GM23338 (cell line): ENCODE measurements around the gene HSD17B1.

Source experiments
- EZH2phosphoT487 ChIP-seq: fragments of 200-600 bp; sonication (generic); IDR thresholded peaks from one replicate; pipeline ENCODE4 v1.8.1; 2018; ENCODE audit warnings: antibody characterized with exemption; ENCODE audit not compliant: unreplicated experiment
- JUNB ChIP-seq: IDR thresholded peaks from one replicate; pipeline ENCODE4 v1.6.1; 2016; ENCODE audit warnings: antibody characterized with exemption; ENCODE audit not compliant: unreplicated experiment
- ZNF114 ChIP-seq: fragments of 250-450 bp; sonication (Bioruptor Pico); IDR thresholded peaks from 2 replicates; pipeline ENCODE4 v1.5.0; 2020; ENCODE audit warnings: mild to moderate bottlenecking, moderate library complexity
- TF ChIP-seq, protein P1 (sequence below), 2 experiments: fragments of 200-600 bp in 1 of 2; sonication (generic) in 1 of 2; conservative IDR thresholded peaks; 2 replicates each; pipeline versions ENCODE4 v1.5.1 to v1.6.1; 2016 to 2017; ENCODE audit warnings: antibody characterized with exemption in 2 of 2, low read depth in 2 of 2, mild to moderate bottlenecking in 2 of 2, moderate library complexity in 1 of 2
- TF ChIP-seq, protein P2 (sequence below): IDR thresholded peaks from one replicate; pipeline ENCODE4 v1.6.1; 2018; ENCODE audit warnings: antibody characterized with exemption; ENCODE audit not compliant: unreplicated experiment

DNA sequence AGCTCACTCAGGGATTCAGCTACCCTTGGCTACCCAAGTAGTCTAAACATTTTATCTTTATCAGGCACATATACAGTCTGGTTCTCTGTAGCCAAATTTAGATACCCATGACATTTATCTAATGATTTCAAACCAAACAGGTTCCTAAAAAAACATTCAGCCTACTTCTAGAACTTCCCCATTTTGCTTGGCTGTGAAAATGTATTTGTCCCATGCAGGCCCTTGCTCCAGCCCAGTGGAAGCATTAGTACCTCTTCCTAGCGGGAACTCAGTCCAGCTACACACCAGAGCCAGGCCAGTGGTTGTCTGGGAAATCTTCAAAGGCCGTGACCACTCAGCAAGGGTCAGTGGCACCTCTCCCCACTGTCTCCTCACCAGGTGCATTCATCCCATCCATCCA lies 42.9 kb upstream of the HSD17B1 start:
- TF ChIP-seq, protein P1, sequence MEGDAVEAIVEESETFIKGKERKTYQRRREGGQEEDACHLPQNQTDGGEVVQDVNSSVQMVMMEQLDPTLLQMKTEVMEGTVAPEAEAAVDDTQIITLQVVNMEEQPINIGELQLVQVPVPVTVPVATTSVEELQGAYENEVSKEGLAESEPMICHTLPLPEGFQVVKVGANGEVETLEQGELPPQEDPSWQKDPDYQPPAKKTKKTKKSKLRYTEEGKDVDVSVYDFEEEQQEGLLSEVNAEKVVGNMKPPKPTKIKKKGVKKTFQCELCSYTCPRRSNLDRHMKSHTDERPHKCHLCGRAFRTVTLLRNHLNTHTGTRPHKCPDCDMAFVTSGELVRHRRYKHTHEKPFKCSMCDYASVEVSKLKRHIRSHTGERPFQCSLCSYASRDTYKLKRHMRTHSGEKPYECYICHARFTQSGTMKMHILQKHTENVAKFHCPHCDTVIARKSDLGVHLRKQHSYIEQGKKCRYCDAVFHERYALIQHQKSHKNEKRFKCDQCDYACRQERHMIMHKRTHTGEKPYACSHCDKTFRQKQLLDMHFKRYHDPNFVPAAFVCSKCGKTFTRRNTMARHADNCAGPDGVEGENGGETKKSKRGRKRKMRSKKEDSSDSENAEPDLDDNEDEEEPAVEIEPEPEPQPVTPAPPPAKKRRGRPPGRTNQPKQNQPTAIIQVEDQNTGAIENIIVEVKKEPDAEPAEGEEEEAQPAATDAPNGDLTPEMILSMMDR (conservative IDR thresholded peaks at IDR 0.05; ENCODE audit: low read depth in 2 of 2): no peak
- no peak for TF ChIP-seq EZH2phosphoT487
- no peak for TF ChIP-seq ZNF114 (CRISPR knock-in tag)
- TF ChIP-seq, protein P2, sequence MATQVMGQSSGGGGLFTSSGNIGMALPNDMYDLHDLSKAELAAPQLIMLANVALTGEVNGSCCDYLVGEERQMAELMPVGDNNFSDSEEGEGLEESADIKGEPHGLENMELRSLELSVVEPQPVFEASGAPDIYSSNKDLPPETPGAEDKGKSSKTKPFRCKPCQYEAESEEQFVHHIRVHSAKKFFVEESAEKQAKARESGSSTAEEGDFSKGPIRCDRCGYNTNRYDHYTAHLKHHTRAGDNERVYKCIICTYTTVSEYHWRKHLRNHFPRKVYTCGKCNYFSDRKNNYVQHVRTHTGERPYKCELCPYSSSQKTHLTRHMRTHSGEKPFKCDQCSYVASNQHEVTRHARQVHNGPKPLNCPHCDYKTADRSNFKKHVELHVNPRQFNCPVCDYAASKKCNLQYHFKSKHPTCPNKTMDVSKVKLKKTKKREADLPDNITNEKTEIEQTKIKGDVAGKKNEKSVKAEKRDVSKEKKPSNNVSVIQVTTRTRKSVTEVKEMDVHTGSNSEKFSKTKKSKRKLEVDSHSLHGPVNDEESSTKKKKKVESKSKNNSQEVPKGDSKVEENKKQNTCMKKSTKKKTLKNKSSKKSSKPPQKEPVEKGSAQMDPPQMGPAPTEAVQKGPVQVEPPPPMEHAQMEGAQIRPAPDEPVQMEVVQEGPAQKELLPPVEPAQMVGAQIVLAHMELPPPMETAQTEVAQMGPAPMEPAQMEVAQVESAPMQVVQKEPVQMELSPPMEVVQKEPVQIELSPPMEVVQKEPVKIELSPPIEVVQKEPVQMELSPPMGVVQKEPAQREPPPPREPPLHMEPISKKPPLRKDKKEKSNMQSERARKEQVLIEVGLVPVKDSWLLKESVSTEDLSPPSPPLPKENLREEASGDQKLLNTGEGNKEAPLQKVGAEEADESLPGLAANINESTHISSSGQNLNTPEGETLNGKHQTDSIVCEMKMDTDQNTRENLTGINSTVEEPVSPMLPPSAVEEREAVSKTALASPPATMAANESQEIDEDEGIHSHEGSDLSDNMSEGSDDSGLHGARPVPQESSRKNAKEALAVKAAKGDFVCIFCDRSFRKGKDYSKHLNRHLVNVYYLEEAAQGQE: no peak
- TF ChIP-seq JUNB: no peak
